HG03060 (cell line): ENCODE results near the gene RTN4RL1.

Source experiments
- ATAC-seq: cut with Tn5 transposase; IDR thresholded peaks from one replicate; pipeline ENCODE4 v1.9.1; 2021; ENCODE audit warnings: low read depth, moderate number of reproducible peaks; ENCODE audit not compliant: unreplicated experiment

The RTN4RL1 gene

GRCh38 chr17:1956134-1956533, 69.0 kb downstream of the RTN4RL1 start:
- ATAC-seq = no peak

- no peak for ATAC-seq
Measured at GRCh38 chr17:1953831-1954230, 71.3 kb downstream of the RTN4RL1 start.

GRCh38 chr17:1951920-1952319, 73.2 kb downstream of the RTN4RL1 start:
- ATAC-seq = no peak

DNA sequence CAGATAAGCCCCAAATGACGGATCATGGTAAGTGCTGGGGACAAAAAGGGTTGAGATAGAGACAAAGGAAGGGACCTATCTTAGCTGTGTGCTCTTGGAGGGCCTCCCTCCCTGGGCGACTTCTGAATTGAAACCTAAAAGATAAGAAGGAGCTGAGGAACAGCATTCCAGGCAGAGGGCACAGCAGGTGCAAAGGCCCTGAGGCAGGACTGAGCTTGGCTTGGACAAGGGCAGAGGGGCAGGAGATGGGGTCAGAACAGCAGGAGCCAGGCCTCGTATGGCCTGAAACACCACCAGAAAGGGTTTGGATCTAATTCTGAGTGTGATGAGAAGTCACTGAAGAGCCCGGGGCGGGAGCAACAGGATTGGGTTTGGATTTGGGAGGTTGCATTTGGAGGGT, 75.4 kb downstream of the RTN4RL1 start:
- ATAC-seq = no peak

DNA sequence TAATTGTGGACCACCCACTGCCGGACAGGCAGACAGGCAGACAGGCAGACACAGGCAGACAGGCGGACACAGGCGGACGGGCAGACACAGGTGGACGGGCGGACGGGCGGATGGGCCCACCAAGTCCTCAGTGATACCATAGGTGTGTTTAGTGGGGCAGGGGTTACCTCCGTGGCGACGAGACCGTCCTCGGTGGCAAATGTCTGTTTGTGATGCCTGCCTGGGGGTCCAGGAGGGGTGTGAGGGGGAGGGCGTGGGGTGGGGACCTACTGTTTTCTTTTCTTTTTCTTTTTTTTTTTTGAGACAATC, 76.7 kb downstream of the RTN4RL1 start:
- ATAC-seq = no peak

DNA sequence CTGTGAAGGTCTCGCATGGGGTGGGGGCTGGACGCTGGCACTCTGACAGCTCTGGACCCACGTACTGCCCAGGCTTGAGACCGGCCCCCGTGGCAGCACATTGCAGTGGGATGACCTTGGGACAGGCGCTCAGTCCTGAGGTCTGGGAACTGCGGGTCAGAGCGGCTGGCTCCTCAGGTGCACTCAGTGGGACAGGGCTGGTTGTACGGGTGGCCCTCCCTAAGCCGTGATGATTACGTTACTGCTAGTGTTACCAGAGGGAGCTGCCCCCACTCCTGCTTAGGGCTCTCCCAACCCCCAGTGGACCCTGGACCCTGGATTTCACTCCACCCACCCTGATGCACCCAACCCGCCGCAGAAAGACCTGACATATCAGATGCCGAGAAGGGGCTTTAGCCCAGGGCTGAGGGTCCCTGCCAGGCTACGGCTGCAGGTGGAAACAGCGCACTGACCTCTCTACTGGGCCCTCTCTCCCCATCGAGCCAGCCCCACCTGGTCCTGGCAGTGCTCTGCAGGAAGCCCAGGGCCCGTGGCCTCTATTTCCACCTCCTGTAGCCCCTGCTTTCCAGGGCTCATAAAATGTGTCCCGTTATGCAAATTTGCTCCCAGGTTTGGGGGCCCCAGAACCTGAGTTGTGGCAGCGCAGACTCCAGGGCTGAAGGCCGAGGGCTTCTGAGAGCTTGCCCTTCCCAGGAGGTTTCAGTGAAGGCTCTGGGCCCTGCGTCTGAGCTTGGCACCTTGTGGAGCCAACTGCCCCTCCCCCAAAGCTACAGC, 77.2 kb downstream of the RTN4RL1 start:
- ATAC-seq = no peak

DNA sequence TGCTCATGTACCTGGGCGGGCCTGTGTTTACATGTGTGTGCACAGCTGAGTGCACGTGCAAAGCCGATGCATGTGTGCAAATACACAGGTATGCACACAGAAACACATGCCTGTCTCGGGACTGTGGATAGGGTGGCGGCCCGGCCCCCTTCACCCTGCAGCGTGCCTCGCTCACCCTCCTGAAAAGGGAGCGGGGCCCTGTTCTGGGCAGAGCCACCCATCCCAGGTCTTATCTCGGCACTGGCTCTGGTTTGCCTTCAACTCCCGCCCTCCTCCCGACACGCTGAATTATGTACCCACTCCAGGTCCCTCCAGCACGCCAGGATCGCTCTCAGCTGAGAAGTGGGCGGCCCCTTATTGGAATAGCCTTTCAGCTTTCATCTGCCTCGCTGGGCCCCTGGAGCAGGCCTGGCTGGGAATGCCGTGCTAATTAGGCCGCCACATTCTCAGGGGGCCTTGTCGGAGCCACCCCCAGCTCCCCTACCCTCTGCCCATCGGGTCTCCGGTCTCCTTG, 77.8 kb downstream of the RTN4RL1 start:
- ATAC-seq = no peak

DNA sequence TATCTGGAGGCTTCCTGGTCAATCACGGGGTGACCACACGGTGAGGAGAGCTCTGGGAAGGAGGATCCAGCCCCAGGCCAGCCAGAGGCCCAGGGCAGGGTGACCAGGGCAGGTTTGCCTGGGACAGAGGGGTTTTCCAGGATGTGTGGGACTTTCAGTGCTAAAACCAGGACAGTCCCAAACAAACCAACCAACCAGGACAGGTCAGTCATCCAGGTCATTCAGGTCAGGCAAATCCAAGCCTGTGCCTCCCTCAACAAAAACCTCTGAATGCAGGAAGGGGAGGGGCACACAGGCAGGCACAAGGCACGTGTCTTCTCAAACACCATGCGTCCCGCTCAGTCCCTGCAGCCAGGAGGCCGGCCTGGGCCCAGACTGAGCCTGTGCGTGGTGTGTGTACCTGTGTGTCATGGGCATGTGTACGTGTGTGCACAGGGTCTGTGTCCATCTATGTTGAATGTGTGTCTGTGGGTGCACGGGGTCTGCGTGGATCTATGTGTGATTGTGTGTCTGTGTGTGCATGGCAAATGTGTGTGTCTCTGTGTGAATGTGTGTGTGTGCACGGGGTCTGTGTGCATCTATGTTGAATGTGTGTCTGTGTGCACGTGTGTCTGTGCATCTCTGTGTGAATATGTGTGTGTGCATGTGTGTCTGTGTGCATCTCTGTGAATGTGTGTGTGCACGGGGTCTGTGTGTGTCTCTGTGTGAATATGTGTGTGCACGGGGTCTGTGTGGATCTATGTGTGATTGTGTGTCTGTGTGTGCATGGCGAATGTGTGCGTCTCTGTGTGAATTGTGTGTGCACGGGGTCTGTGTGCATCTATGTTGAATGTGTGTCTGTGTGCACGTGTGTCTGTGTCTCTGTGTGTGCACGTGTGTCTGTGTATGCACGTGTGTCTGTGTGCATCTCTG, 78.9 kb downstream of the RTN4RL1 start:
- no peak for ATAC-seq

DNA sequence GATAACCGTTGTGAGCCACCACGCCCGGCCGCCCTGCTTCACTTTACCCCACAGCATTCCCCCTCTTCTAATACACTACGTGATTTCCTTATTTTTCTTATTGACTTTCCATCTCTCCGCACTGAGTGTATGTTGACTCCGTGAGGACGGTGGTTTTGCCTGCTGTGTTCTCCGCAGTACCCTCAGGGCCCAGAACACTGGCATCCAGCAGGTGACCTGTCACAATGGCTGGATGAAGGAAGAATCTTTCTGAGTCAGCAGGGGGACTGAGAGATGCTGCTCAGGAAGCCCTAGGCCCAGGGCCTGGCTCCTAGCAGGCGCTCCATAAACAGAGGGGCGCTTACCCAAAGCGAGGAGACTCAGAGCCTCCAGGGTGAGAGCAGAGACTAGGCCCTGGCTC, 79.5 kb downstream of the RTN4RL1 start:
- no peak for ATAC-seq

- no peak for ATAC-seq
Measured at GRCh38 chr17:1943436-1943831, 81.7 kb downstream of the RTN4RL1 start.

DNA sequence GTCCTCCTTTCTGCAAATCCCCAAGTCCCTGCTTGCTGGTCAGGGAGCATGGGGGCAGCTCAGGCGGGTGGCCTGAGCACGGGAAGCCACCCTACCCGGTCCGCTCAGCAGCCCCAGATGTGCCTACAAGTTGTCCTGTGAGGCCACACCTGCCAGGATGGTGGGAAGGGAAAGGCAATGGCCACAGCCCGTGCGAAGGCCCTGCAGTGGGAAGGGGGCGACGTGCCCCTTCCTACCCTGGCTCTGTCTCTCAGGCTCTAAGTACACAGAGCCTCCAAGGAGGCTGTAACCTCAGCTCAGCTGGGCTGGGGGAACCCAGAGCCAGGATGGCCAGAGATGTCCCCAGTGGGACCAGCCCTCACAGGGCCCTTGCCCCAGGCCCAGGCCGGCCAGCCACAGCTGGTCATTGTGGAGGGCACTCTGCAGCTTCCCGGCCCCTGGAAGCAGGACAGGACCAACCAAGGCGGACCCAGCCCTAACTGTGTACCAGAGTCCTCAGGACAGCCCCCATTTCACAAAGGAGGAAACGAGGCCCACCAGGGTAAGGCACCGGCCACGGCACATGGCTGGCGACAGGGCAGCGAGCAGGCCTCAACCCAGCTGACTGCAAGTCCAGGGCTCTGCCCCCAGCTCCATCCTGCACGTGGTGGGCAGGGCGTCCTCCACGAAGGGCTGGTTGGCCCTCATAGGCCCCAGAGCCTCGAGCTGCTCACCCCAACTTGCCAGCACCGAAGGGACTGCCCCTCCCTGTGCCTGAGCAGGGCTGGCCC, 82.3 kb downstream of the RTN4RL1 start:
- no peak for ATAC-seq

- no peak for ATAC-seq
Measured at GRCh38 chr17:1942066-1942365, 83.1 kb downstream of the RTN4RL1 start.

- ATAC-seq = no peak
Measured at GRCh38 chr17:1941272-1942065, 83.7 kb downstream of the RTN4RL1 start.

GRCh38 chr17:1940810-1941185, 84.3 kb downstream of the RTN4RL1 start:
- ATAC-seq = no peak

- no peak for ATAC-seq
Measured at GRCh38 chr17:1939981-1940809, 84.9 kb downstream of the RTN4RL1 start.

GRCh38 chr17:1937461-1937860, 87.7 kb downstream of the RTN4RL1 start:
- no peak for ATAC-seq

DNA sequence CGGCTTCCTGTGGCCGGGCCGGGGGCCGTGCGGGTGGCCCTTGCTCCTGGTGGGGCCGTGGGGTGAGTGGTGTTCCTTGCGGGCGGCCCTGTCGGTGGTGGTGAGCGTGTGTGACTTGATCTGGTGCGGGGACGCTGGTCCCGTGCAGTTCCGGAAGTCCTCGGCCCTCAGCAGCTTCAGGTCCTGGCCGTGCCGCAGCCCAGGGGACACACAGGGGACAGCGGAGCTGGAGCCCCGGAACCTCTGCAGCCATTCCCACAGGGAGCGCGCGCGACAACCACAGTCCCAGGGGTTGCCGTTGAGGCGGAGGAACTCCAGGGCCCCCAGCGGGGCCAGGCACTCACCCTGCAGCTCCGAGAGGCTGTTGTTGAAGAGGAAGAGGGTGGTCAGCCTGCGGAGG, 88.4 kb downstream of the RTN4RL1 start:
- no peak for ATAC-seq

DNA sequence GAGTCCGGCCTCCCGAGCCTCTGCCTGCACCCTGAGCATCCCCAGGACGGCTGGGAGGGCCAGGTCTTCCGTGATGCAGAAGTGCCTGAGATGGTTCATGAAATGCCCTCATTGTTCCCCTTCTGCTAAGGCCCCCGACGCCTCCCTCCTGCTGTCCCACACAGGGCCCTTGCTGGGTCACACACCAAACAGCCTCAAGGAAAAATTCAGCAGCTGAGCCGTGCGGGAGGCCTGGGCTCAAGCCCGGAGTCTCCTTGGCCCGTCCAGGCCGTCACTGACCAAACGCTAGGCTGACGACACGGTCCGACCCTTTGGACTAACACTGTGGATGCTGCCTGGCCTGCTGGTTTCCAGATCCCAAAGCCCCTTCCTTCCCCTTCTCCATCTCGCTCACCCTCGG, 90.2 kb downstream of the RTN4RL1 start:
- no peak for ATAC-seq

DNA sequence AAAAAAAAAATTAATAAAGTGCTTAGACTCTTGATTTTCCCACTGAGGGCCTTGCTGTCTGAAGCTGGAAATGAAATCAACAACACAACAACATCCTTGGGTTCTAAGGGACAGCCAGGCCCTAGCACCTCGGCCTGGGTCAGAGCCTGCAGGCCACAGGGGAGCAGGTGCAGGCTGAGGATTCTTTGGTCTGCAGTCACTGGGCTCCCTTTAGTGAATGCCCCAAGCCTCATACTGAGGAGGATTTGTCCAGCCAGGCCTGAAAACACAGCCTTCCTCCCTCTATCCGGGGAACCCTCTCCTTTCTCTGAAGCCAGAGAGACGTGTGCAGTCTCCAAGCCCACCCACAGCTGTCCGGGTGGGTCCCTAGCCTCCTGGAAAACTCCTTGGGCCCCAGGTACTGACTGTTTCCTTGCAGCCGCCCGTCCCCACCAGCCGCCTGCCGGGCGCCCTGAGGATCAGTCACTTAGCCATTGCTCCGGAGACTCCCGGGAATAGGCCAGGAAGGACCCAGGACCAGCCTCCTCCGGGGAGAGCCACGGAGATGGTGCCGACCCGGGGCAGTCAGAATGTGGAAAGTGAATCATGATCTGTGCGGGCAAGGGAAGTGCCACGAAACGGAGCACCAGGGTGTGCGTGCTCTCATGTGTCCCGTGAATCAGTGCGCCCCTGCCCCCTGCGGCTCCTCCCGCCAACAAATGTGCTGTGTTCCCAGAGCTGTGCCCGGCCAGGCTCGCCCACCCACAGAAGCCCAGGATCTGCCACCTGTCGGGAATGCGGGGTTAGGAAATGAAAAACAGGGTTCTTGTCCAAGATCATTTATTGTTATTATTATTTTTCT, 91.0 kb downstream of the RTN4RL1 start:
- ATAC-seq = no peak
